ENCODE measurements around the gene PEX10.

- TF ChIP-seq CTCF (IDR thresholded peaks at IDR 0.05): no peak
- TF ChIP-seq POLR2A (IDR thresholded peaks at IDR 0.05): no peak
Measured at GRCh38 chr1:2441746-2442145, 29.4 kb upstream of the PEX10 start.
